ENCODE measurements around the gene KIAA0232. TPM values are rescaled to one million over a fixed set of nuclear protein-coding genes. Genes with fewer than 3 reads are reported as not detected.
A peak's percentile ranks its signal among the peaks of the same experiment; 100 is the strongest.

Gene KIAA0232
- total and polyA plus RNA-seq, 9 of the 15 experiments (the other 6 are each of a cell fraction or from before 2014, with no cell fraction given), result 3.5 to 17.4 (median 13.0) TPM

DNA sequence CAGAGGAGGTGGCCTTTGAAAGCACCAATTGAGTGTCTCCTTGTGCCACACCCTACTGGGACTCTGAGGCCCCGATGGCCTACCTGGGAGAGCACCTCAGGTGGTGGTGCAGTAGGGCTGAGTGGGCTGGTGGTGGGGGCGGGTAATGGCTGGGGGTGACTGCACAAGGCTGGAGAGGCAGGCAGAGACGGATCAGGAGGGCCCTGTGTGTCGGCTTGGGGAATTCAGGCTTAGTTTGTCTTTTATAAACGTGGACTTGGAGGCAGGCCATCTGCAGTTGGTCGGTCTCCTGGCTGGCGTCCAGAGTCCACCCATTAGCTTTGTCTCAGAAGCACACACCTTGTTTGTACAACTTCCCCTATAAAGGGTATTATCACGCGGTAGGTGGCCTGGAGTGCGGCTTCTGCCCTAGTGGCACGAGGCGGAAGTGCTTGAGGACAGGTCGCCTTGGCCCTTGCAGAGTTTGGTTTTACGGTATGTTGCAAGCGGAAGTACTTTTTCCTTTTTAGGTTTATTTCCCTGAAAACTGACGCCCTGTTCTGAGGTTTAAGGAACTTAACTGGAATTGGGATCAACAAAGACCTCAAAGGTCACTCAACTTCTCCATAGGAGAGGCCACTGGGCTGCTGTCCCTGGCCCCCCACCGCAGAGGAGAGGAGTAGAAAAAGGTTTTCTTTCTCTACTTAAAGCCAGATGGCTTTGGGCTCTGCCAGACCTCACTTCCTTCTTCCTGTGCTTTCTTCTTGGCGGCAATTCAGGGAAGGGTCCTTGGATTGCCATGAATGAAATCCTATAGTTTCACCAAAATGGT lies 135.1 kb downstream of the KIAA0232 start:
- peak overlapping the region; percentile 15; the same call in 1 of the 2 replicates for H3K4me3 ChIP-seq
- CTCF ChIA-PET (ENCODE audit: low intra/inter-chr PET ratio), result interaction anchor here (1.1 kb wide), 1 partner anchor 154 kb away, joined by 3 read pairs; no protein-coding TSS in a partner anchor
- H3K4me2 ChIP-seq (ENCODE audit: insufficient read depth, low read length), result peak overlapping the region; percentile 74
- H3K27me3 ChIP-seq (ENCODE audit: control insufficient read depth in 2 of 2, insufficient read depth in 2 of 2, low read length in 2 of 2), result no peaks in the 10 kb centered on the region; a peak in 1 of 5 replicates
- intact Hi-C loops (cut with micrococcal nuclease) (loop anchor here (2.0 kb wide), 2 partner anchors 25 to 69 kb away; no protein-coding TSS in a partner anchor), in situ Hi-C loops (cut with MboI) (no loop called here)
- ATAC-seq (peak; percentile 81), FAIRE-seq (no peak), DNase-seq (ENCODE audit: extremely low read depth in 1 of 4, low spot score in 3 of 4) (peak; percentile 63 to 92 (median 70))
- POLR2A ChIA-PET, result interaction anchor here (0.5 to 2.8 kb wide), 9 partner anchors 9 to 1233 kb away, joined by 3 to 28 read pairs (median 3); no protein-coding TSS in a partner anchor
- WGBS (ENCODE audit: insufficient coverage, low coverage, missing lambda C conversion rate), result 5% methylated on average over 17 of the region's 18 CpGs
- no TSS peak for BruUV-seq (replicated peaks)
- H3K27ac ChIP-seq (ENCODE audit: extremely low read depth, low read depth, low read length), result peak overlapping the region; percentile 97
- H3K9me1 ChIP-seq (ENCODE audit: control insufficient read depth, insufficient read depth, low read length), result no peaks in the 10 kb centered on the region
- H2AFZ ChIP-seq (ENCODE audit: low read depth, low read length), result peak overlapping the region; percentile 63
- no peaks in the 10 kb centered on the region for H3K9me3 ChIP-seq (replicated peaks; ENCODE audit: control insufficient read depth, insufficient read depth, low read depth, low read length)
- peaks cover 58 to 60% of the 10 kb centered on the region in 2 experiments for H3K4me1 ChIP-seq (replicated peaks in 1 of 2; ENCODE audit: control insufficient read depth in 2 of 2, insufficient read depth in 2 of 2, low read length in 2 of 2)
- peaks cover 91% of the 10 kb centered on the region for H3K79me2 ChIP-seq (ENCODE audit: control insufficient read depth, insufficient read depth, low read length)
- H3K9ac ChIP-seq (ENCODE audit: insufficient read depth in 1 of 2, low read depth in 2 of 2, low read length in 2 of 2), result peak overlapping the region; percentile 74 to 77
- peaks cover 4% of the 10 kb centered on the region for H4K20me1 ChIP-seq (replicated peaks; ENCODE audit: control insufficient read depth, insufficient read depth, low read length)
- H3K36me3 ChIP-seq (ENCODE audit: control insufficient read depth, insufficient read depth, low read length), result peaks cover 40% of the 10 kb centered on the region; the same call in 2 of the 3 replicates
- TF ChIP-seq ZNF324 (CRISPR knock-in tag; IDR thresholded peaks at IDR 0.05) (no peak), HSF4 (CRISPR knock-in tag; IDR thresholded peaks at IDR 0.05; ENCODE audit: borderline replicate concordance) (peak; percentile 77; the same call in 1 of the 2 replicates), RCOR1 (IDR thresholded peaks at IDR 0.05; ENCODE audit: borderline replicate concordance in 1 of 2, low read depth in 2 of 2, low read length in 2 of 2) (peak in 1 of 2 experiments; percentile 59; a peak in 1 of 4 replicates), CREM (IDR thresholded peaks at IDR 0.05; ENCODE audit: low read depth) (peak; percentile 51; the same call in 1 of the 2 replicates), STAT5A (IDR thresholded peaks at IDR 0.05; ENCODE audit: borderline replicate concordance, low read length) (0 out of 2 replicates have a peak, but pooled peaks have one; percentile 12), U2AF1 (optimal IDR thresholded peaks at IDR 0.05; ENCODE audit: low read depth, low read length) (no peak)
- TF ChIP-seq, protein P1, sequence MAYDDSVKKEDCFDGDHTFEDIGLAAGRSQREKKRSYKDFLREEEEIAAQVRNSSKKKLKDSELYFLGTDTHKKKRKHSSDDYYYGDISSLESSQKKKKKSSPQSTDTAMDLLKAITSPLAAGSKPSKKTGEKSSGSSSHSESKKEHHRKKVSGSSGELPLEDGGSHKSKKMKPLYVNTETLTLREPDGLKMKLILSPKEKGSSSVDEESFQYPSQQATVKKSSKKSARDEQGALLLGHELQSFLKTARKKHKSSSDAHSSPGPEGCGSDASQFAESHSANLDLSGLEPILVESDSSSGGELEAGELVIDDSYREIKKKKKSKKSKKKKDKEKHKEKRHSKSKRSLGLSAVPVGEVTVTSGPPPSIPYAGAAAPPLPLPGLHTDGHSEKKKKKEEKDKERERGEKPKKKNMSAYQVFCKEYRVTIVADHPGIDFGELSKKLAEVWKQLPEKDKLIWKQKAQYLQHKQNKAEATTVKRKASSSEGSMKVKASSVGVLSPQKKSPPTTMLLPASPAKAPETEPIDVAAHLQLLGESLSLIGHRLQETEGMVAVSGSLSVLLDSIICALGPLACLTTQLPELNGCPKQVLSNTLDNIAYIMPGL (CRISPR knock-in tag; IDR thresholded peaks at IDR 0.05), result 0 out of 2 replicates have a peak, but pooled peaks have one; percentile 41
- TF ChIP-seq, protein P2, sequence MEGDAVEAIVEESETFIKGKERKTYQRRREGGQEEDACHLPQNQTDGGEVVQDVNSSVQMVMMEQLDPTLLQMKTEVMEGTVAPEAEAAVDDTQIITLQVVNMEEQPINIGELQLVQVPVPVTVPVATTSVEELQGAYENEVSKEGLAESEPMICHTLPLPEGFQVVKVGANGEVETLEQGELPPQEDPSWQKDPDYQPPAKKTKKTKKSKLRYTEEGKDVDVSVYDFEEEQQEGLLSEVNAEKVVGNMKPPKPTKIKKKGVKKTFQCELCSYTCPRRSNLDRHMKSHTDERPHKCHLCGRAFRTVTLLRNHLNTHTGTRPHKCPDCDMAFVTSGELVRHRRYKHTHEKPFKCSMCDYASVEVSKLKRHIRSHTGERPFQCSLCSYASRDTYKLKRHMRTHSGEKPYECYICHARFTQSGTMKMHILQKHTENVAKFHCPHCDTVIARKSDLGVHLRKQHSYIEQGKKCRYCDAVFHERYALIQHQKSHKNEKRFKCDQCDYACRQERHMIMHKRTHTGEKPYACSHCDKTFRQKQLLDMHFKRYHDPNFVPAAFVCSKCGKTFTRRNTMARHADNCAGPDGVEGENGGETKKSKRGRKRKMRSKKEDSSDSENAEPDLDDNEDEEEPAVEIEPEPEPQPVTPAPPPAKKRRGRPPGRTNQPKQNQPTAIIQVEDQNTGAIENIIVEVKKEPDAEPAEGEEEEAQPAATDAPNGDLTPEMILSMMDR (IDR thresholded peaks at IDR 0.05 in 2 of 3, conservative IDR thresholded peaks at IDR 0.05 in 1 of 3; ENCODE audit: insufficient read depth in 2 of 3, low read depth in 1 of 3, low read length in 3 of 3), result peak; percentile 64 to 82 (median 69)
- TF ChIP-seq, protein P3, sequence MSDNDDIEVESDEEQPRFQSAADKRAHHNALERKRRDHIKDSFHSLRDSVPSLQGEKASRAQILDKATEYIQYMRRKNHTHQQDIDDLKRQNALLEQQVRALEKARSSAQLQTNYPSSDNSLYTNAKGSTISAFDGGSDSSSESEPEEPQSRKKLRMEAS (CRISPR knock-in tag; IDR thresholded peaks at IDR 0.05), result peak; percentile 66
- TF ChIP-seq, protein P4, sequence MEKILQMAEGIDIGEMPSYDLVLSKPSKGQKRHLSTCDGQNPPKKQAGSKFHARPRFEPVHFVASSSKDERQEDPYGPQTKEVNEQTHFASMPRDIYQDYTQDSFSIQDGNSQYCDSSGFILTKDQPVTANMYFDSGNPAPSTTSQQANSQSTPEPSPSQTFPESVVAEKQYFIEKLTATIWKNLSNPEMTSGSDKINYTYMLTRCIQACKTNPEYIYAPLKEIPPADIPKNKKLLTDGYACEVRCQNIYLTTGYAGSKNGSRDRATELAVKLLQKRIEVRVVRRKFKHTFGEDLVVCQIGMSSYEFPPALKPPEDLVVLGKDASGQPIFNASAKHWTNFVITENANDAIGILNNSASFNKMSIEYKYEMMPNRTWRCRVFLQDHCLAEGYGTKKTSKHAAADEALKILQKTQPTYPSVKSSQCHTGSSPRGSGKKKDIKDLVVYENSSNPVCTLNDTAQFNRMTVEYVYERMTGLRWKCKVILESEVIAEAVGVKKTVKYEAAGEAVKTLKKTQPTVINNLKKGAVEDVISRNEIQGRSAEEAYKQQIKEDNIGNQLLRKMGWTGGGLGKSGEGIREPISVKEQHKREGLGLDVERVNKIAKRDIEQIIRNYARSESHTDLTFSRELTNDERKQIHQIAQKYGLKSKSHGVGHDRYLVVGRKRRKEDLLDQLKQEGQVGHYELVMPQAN (IDR thresholded peaks at IDR 0.05; ENCODE audit: borderline replicate concordance), result 0 out of 2 replicates have a peak, but pooled peaks have one; percentile 15
- TF ChIP-seq, protein P5, sequence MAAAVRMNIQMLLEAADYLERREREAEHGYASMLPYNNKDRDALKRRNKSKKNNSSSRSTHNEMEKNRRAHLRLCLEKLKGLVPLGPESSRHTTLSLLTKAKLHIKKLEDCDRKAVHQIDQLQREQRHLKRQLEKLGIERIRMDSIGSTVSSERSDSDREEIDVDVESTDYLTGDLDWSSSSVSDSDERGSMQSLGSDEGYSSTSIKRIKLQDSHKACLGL (CRISPR knock-in tag; IDR thresholded peaks at IDR 0.05; ENCODE audit: borderline replicate concordance, poor library complexity, severe bottlenecking), result no peak

All from K562 (cell line).